Measurements from ENCODE around the gene JUNB. TPM values are rescaled to one million over a fixed set of nuclear protein-coding genes. Genes with fewer than 3 reads are reported as not detected.

The JUNB gene
- total and polyA plus RNA-seq, 10 of the 15 experiments (the other 5 are each of a cell fraction or from before 2014, with no cell fraction given) = 0.55 to 144 (median 68.3) TPM

DNA sequence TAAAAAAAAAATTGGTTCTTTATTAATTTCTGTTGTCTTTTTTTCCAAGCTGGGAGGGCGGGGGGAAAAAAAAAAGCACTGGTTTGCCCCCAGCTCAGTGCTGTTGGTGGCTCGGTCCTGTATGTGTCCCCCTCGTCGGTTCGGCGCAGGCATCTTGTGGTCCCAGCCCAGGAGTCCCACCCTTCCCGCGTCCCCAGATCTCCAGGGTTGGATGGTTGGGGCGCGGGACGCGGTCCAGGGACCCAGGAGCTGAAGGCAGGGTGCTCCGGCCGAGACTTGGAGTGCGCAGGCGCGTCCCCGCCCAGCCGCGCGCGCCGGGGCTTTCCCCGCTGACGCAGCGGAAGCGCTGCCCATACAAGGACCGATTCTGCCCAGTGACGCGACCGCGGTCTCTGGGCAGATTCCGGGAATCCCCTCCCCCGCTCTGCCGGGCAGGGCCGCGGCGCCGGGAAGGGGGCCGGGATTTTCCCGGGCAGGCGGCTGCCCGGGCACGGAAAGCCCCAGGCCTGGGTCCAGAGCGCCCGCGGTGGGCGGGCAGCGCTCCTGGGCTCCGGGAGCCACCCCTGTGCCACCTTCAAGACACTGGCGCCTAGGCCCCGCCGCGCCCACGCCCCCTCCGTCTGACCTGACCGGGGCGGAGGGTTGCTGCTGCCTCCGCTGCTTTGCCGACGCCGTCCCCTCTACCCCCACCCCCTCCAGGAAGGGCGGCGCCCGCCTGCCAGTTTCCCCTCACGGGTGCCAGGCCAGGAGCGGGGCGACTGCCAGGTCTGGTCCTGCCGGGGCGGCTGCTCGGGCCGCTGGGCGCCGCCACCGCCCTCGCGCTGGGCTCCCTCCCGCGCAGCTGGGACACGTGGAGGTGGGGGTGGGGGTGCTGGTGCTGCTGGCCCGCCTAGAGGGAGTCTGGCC is 2.3 kb downstream of the JUNB start (continued):
- TF ChIP-seq, protein P1, sequence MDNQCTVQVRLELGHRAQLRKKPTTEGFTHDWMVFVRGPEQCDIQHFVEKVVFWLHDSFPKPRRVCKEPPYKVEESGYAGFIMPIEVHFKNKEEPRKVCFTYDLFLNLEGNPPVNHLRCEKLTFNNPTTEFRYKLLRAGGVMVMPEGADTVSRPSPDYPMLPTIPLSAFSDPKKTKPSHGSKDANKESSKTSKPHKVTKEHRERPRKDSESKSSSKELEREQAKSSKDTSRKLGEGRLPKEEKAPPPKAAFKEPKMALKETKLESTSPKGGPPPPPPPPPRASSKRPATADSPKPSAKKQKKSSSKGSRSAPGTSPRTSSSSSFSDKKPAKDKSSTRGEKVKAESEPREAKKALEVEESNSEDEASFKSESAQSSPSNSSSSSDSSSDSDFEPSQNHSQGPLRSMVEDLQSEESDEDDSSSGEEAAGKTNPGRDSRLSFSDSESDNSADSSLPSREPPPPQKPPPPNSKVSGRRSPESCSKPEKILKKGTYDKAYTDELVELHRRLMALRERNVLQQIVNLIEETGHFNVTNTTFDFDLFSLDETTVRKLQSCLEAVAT (IDR thresholded peaks at IDR 0.05) = peak; percentile 12
- no peak for TF ChIP-seq YBX1 (IDR thresholded peaks at IDR 0.05)
- no peak for TF ChIP-seq SIX5 (IDR thresholded peaks at IDR 0.05; ENCODE audit: low read depth, low read length, severe bottlenecking)
- TF ChIP-seq BMI1 (IDR thresholded peaks at IDR 0.05; ENCODE audit: borderline replicate concordance) = peak; percentile 56; the same call in 1 of the 2 replicates
- no peak for TF ChIP-seq FOXM1 (IDR thresholded peaks at IDR 0.05; ENCODE audit: low read depth, low read length)
- TF ChIP-seq, protein P2, sequence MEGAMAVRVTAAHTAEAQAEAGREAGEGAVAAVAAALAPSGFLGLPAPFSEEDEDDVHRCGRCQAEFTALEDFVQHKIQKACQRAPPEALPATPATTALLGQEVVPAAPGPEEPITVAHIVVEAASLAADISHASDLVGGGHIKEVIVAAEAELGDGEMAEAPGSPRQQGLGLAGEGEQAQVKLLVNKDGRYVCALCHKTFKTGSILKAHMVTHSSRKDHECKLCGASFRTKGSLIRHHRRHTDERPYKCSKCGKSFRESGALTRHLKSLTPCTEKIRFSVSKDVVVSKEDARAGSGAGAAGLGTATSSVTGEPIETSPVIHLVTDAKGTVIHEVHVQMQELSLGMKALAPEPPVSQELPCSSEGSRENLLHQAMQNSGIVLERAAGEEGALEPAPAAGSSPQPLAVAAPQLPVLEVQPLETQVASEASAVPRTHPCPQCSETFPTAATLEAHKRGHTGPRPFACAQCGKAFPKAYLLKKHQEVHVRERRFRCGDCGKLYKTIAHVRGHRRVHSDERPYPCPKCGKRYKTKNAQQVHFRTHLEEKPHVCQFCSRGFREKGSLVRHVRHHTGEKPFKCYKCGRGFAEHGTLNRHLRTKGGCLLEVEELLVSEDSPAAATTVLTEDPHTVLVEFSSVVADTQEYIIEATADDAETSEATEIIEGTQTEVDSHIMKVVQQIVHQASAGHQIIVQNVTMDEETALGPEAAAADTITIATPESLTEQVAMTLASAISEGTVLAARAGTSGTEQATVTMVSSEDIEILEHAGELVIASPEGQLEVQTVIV (IDR thresholded peaks at IDR 0.05; ENCODE audit: borderline replicate concordance, partially characterized antibody) = no peak
- TF ChIP-seq, protein P3, sequence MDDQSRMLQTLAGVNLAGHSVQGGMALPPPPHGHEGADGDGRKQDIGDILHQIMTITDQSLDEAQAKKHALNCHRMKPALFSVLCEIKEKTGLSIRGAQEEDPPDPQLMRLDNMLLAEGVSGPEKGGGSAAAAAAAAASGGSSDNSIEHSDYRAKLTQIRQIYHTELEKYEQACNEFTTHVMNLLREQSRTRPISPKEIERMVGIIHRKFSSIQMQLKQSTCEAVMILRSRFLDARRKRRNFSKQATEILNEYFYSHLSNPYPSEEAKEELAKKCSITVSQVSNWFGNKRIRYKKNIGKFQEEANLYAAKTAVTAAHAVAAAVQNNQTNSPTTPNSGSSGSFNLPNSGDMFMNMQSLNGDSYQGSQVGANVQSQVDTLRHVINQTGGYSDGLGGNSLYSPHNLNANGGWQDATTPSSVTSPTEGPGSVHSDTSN (IDR thresholded peaks at IDR 0.05; ENCODE audit: insufficient replicate concordance, low read depth, low read length) = peak; percentile 24
- TF ChIP-seq KDM1A (IDR thresholded peaks at IDR 0.05; ENCODE audit: borderline replicate concordance) = no peak
- TF ChIP-seq NFIC (IDR thresholded peaks at IDR 0.05; ENCODE audit: low read depth, low read length) = no peak
- TF ChIP-seq, protein P4, sequence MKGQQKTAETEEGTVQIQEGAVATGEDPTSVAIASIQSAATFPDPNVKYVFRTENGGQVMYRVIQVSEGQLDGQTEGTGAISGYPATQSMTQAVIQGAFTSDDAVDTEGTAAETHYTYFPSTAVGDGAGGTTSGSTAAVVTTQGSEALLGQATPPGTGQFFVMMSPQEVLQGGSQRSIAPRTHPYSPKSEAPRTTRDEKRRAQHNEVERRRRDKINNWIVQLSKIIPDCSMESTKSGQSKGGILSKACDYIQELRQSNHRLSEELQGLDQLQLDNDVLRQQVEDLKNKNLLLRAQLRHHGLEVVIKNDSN (IDR thresholded peaks at IDR 0.05; ENCODE audit: borderline replicate concordance, extremely low read length, insufficient read depth, low read depth, low read length) = peak; percentile 62
- TF ChIP-seq, protein P5, sequence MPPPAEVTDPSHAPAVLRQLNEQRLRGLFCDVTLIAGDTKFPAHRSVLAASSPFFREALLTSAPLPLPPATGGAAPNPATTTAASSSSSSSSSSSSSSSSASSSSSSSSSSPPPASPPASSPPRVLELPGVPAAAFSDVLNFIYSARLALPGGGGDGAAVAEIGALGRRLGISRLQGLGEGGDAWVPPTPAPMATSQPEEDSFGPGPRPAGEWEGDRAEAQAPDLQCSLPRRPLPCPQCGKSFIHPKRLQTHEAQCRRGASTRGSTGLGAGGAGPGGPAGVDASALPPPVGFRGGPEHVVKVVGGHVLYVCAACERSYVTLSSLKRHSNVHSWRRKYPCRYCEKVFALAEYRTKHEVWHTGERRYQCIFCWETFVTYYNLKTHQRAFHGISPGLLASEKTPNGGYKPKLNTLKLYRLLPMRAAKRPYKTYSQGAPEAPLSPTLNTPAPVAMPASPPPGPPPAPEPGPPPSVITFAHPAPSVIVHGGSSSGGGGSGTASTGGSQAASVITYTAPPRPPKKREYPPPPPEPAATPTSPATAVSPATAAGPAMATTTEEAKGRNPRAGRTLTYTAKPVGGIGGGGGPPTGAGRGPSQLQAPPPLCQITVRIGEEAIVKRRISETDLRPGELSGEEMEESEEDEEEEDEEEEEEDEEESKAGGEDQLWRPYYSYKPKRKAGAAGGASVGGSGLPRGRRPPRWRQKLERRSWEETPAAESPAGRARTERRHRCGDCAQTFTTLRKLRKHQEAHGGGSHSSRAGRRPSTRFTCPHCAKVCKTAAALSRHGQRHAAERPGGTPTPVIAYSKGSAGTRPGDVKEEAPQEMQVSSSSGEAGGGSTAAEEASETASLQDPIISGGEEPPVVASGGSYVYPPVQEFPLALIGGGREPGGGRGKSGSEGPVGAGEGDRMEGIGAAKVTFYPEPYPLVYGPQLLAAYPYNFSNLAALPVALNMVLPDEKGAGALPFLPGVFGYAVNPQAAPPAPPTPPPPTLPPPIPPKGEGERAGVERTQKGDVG (CRISPR knock-in tag; IDR thresholded peaks at IDR 0.05) = peak; percentile 59; the same call in 1 of the 2 replicates
- no peak for TF ChIP-seq RCOR1 (conservative IDR thresholded peaks at IDR 0.05; ENCODE audit: low read depth, low read length)
- no peak for TF ChIP-seq HDGF (IDR thresholded peaks at IDR 0.05)
- TF ChIP-seq RUNX3 (IDR thresholded peaks at IDR 0.05; ENCODE audit: low read length) = no peak
- TF ChIP-seq NRF1 (conservative IDR thresholded peaks at IDR 0.05; ENCODE audit: low read depth, low read length) = peak; percentile 65
- peak; percentile 93 for TF ChIP-seq RFX5 (IDR thresholded peaks at IDR 0.05; ENCODE audit: low read depth, low read length)
- TF ChIP-seq JUNB (IDR thresholded peaks at IDR 0.05) = no peak
- no peak for TF ChIP-seq JUND (IDR thresholded peaks at IDR 0.05; ENCODE audit: low read depth, low read length)
- peak; percentile 90 for TF ChIP-seq KLF5 (IDR thresholded peaks at IDR 0.05; ENCODE audit: partially characterized antibody)
- peak; percentile 89 for TF ChIP-seq POLR2A (IDR thresholded peaks at IDR 0.05; ENCODE audit: low read depth, low read length)
- peak; percentile 46 for TF ChIP-seq MXI1 (IDR thresholded peaks at IDR 0.05; ENCODE audit: low read depth, low read length)

Measured in GM12878 (cell line).